HL-60 (cell line): ENCODE results near the gene RAPGEF4.

Experiments
- DNase-seq, 2 experiments: peaks; one replicate each; pipeline ENCODE4 v3.0.0-alpha.2; 2010 to 2020; ENCODE audit warnings: low read depth in 1 of 2, low spot score in 1 of 2
- H3K27ac ChIP-seq: fragments of 250-450 bp; sonication (Bioruptor Pico); replicated peaks from 2 replicates; pipeline ENCODE4 v1.5.1; 2020; ENCODE audit warnings: mild to moderate bottlenecking, moderate library complexity
- H3K27me3 ChIP-seq: fragments of 250-450 bp; sonication (Bioruptor Pico); 2 replicates; pipeline ENCODE4 v1.5.1; 2021; ENCODE audit warnings: mild to moderate bottlenecking, moderate library complexity; ENCODE audit not compliant: insufficient read depth, poor library complexity, severe bottlenecking
- H3K4me3 ChIP-seq: replicated peaks from 2 replicates; pipeline ENCODE4 v1.5.1; 2011; ENCODE audit warnings: mild to moderate bottlenecking, control low read depth, low read length; ENCODE audit not compliant: insufficient read depth
- CTCF ChIP-seq: IDR thresholded peaks from one replicate; pipeline ENCODE4 v1.5.1; 2011; ENCODE audit warnings: low read length, control low read depth, inconsistent platforms; ENCODE audit not compliant: insufficient read depth
- GABPA ChIP-seq: IDR thresholded peaks from 2 replicates; pipeline ENCODE4 v1.6.1; 2012; ENCODE audit warnings: low read depth
- POLR2AphosphoS5 ChIP-seq: IDR thresholded peaks from 2 replicates; pipeline ENCODE4 v1.6.1; 2012; ENCODE audit warnings: low read depth
- REST ChIP-seq: IDR thresholded peaks from 2 replicates; pipeline ENCODE4 v1.6.1; 2012; ENCODE audit warnings: low read depth; ENCODE audit not compliant: insufficient replicate concordance
- SPI1 ChIP-seq: IDR thresholded peaks from 2 replicates; pipeline ENCODE4 v1.6.1; 2012; ENCODE audit warnings: low read depth, mild to moderate bottlenecking, borderline replicate concordance

The RAPGEF4 gene

GRCh38 chr2:173002751-173003541 is 267.3 kb downstream of the RAPGEF4 start:
- no peak for DNase-seq
- H3K27me3 ChIP-seq = no peaks in the 10 kb centered on the region
- no peak overlapping the region for H3K4me3 ChIP-seq
- no peak for TF ChIP-seq CTCF
- no peak for TF ChIP-seq POLR2AphosphoS5
- no peak for TF ChIP-seq REST
- TF ChIP-seq SPI1 = no peak
- no peak for TF ChIP-seq GABPA
- H3K27ac ChIP-seq = no peak overlapping the region

- no peak overlapping the region for H3K4me3 ChIP-seq
- no peaks in the 10 kb centered on the region for H3K27me3 ChIP-seq
- no peak for TF ChIP-seq SPI1
- no peak for TF ChIP-seq CTCF
- no peak for TF ChIP-seq REST
- no peak for TF ChIP-seq POLR2AphosphoS5
- no peak for TF ChIP-seq GABPA
- DNase-seq = no peak
- H3K27ac ChIP-seq = no peak overlapping the region
These were observed 273.1 kb downstream of the RAPGEF4 start for GRCh38 chr2:173008786-173009185.

GRCh38 chr2:173010233-173010632 is 274.6 kb downstream of the RAPGEF4 start:
- no peaks in the 10 kb centered on the region for H3K27me3 ChIP-seq
- no peak overlapping the region for H3K27ac ChIP-seq
- DNase-seq = no peak
- H3K4me3 ChIP-seq = no peak overlapping the region
- no peak for TF ChIP-seq GABPA
- no peak for TF ChIP-seq SPI1
- no peak for TF ChIP-seq CTCF
- TF ChIP-seq REST = no peak
- no peak for TF ChIP-seq POLR2AphosphoS5
